ENCODE measurements around the gene CD79A.

Gene CD79A

DNA sequence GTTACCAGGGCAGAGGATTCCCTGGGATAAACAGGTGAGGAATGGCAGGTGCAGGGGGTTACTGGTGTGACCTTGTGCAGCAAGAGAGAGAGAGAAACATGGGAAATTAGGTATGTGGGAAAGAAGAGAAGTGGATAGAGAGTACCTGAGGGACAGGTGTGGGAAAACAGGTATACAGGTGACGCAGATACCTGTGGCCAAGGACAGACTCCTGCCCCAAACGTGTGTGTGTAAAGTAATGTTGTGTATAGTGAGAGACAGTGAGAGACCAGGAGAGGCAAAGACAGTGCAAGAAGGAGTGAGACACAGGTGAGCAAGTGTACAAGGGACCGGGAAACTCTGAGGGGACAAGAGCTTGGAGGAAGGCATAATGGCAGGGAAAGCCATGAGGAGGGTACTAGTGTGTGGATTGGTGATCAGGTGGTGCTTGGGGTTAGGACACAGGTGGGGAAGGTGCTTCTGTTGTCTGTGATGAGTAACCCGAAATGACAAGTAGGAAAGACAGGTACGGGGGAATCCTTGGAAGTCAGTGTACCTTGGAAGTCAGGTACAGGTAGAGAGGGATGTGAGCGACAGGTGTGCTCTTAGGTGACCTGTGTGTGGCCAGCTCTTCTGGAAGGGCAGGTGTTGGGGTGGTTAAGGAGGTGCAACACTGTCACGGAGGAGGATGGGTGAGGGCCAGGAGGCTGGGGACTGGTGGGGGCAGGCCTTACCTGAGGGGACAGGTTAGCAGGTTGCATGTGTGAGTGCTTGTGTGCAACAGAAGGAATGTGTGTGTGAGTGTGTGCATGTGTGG lies 48.3 kb downstream of the CD79A start:
- no peak for DNase-seq (ENCODE audit: low read depth)
- no peak for TF ChIP-seq CTCF (conservative IDR thresholded peaks at IDR 0.05; ENCODE audit: low read depth, low read length)
- no peak overlapping the region for H3K4me3 ChIP-seq (ENCODE audit: low read length)

DNA sequence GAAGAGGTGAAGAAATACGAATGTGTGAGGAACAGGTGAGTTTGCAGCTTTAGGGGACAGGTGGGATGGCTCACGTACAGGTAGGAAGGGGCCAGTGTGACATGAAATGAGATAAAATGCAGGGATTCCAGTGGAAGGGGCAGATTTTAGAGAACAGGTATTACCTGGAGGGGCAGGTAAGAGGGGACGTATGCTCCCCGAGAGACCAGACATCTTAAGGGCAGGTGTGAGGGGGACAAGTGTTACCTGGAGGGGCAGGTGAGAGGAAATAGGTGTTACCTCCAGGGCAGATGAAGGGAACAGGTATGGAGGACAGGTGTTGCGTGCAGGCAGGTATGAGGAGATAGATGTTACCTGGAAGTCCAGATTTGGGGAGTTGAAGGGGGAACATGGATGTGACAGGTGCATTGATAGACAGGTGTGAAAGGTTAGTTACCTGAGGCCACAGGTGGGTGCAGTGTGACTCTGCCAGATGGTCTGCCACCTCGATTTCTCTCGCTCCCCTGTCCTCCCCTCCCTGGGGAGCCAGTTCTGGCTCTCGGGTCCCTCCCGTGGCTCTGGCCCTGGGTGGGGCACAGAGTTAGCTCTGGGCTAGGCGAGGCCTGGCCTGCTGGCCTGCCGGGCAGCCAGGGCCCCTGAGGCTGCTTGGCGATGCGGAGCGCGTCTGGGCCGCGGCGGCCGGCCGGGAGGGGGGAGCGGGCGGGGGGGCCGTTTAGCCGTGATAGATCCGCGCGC lies 49.1 kb downstream of the CD79A start:
- no peak for DNase-seq (ENCODE audit: low read depth)
- no peak for TF ChIP-seq CTCF (conservative IDR thresholded peaks at IDR 0.05; ENCODE audit: low read depth, low read length)

GRCh38 chr19:41926763-41927496 lies 49.9 kb downstream of the CD79A start:
- H3K4me3 ChIP-seq (ENCODE audit: low read length) = no peak overlapping the region
- no peak for DNase-seq (ENCODE audit: low read depth)

More for the DNA sequence above, 49.1 kb downstream of the CD79A start:
- no peak overlapping the region for H3K4me3 ChIP-seq (ENCODE audit: low read length)

GRCh38 chr19:41927497-41928192 lies 50.6 kb downstream of the CD79A start:
- peak overlapping the region; percentile 28 for H3K4me3 ChIP-seq (ENCODE audit: low read length)
- no peak for DNase-seq (ENCODE audit: low read depth)
- TF ChIP-seq CTCF (conservative IDR thresholded peaks at IDR 0.05; ENCODE audit: low read depth, low read length) = no peak

More at GRCh38 chr19:41926763-41927496, 49.9 kb downstream of the CD79A start:
- no peak for TF ChIP-seq CTCF (conservative IDR thresholded peaks at IDR 0.05; ENCODE audit: low read depth, low read length)

GRCh38 chr19:41928221-41928683 lies 51.2 kb downstream of the CD79A start, which contains the start of gene ERFL:
Gene ERFL (minus strand): TSS chr19:41928449. CDS start chr19:41912919, 15,530 bp downstream.
- DNase-seq (ENCODE audit: low read depth) = no peak
- no peak for TF ChIP-seq CTCF (conservative IDR thresholded peaks at IDR 0.05; ENCODE audit: low read depth, low read length)
- peak within 1 kb of the TSS; percentile 28 for H3K4me3 ChIP-seq (ENCODE audit: low read length)

DNA sequence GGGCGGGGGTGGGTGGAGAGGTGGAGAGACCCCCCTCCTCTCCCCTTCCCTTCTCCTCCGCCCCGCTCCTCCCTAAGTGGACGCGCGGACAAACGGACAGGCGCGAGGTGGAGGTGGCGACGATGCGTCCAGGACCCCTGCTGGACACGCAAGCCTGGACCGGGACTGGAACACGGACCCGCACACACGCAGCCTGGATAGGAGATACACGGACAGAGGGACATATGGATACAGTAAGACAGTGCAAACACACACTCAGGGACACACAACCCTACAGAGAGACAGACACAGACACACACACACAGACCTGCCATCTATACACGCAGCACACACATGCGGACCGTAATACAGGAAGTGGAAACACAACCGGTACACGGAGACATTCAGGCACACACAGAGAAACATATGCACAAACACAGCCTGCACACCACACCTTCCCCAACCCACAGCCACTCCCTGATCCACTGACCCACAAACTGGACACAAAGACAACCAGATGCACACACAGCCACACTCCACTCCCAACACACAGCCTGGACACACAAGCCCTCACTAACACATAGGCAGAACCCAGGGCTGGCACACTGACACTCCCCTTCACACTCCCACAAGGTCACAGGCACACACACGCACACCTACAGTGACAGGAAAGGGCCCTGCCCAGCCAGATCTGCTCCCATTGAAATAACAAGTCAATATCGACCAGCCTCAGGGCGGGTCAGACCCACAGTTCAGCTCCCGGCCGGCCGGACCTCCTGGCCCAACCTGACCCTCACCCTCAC lies 51.9 kb downstream of the CD79A start:
- no peak for DNase-seq (ENCODE audit: low read depth)
- no peak overlapping the region for H3K4me3 ChIP-seq (ENCODE audit: low read length)
- TF ChIP-seq CTCF (conservative IDR thresholded peaks at IDR 0.05; ENCODE audit: low read depth, low read length) = no peak

Data from retinal pigment epithelial cell (primary cell).